ENCODE data around the gene SREK1.
A peak's percentile ranks its signal among the peaks of the same experiment; 100 is the strongest.
"Not testable (repeated sequence)": the region's sequence is repeated elsewhere in the genome, so short reads cannot be mapped to it uniquely, and the experiment has no call there.

Gene SREK1

DNA sequence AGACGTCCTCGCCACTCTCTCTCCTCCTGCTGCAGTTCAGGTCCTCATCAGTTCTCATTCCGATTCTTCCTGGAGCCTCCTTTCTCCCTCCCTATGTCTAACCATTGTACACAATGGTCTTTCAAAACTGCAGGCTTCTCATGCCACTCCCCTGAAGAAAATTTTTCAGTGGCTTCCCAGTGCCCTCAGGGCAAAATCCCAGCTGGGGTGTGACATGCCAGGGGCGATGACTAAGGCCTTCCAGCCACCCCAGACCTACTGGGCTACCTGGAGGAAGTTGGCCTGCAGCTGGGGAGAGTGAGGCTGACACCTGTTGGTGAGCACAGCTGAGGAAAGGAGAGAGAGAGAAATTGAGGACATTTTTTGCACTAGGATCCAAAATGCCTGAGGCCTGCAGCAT lies 65.2 kb downstream of the SREK1 start:
- peak; percentile 73 for DNase-seq (ENCODE audit: low read depth, low spot score)
- peak overlapping the region; percentile 16 for H3K27ac ChIP-seq

DNA sequence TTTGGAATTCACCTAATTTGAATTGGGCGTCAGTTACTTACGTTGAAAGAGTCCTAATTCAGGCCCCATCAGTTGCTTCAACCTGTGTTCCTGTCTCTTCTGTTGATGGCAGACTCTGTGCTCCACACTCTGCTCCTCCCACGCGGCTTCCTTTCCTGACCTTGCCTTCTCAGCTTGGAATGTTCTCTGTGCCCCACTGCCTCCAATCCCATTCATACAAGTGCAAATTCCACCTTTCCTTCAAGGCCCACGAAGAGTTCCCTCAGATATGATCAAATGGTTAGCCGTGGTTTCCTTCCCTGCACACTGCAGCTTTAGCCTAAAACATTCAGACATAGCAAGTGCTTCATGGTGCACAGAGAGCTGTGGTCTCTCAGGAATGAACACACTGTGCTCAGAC lies 65.7 kb downstream of the SREK1 start:
- H3K27ac ChIP-seq = no peak overlapping the region
- DNase-seq (ENCODE audit: low read depth, low spot score) = no peak

DNA sequence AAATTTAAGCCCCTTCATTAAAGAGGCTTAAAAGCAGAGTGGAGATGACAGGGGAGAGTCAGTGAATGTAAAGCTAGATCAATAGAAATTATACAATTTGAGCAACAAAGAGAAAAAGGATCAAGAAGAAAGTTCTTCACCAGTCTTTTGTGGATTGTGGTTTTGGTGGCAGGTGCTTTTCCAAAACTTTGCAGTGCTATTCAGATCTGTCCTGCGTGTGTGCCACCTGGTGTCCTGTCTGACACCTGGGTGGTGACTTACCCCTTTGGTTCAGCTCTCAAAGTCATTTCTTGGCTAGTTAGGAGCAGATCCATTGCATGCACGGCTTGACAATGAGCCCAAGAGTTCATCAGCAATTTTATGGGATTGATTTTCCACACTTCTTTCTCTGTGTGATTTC lies 69.4 kb downstream of the SREK1 start:
- DNase-seq (ENCODE audit: low read depth, low spot score) = no peak

DNA sequence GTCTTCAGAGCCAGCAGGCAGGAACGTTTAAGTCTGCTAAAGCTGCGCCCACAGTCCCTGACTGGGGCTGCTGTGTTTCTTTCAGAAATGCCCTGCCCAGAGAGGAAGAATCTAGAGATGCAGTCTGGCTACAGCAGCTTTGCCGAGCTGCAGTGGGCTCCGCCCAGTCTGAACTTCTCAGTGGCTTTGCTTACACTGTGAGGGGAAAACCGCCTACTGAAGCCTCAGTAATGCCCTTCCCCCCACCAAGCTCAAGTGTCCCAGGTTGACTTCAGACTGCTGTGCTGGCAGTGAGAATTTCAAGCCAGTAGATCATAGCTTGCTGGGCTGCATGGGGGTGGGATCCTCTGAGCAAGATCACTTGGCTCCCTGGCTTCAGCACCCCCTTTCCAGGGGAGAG lies 78.4 kb downstream of the SREK1 start:
- no peak for DNase-seq (ENCODE audit: low read depth, low spot score)
- no peak overlapping the region for H3K27ac ChIP-seq

More for the DNA sequence above, 69.4 kb downstream of the SREK1 start:
- no peak overlapping the region for H3K27ac ChIP-seq

DNA sequence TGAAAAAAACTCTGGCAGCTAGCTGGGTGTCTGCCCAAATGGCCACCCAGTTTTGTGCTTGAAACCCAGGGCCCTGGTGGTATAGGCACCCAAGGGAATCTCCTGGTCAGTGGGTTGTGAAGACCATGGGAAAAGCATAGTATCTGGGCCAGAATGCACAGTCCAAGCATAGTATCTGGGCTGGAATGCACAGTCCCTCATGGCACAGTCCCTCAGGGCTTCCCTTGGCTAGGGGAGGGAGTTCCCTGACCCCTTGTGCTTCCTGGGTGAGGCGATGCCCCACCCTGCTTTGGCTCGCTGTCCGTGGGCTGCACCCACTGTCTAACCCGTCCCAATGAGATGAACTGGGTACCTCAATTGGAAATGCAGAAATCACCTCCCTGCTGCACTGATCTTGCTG lies 78.8 kb downstream of the SREK1 start:
- H3K27ac ChIP-seq; DNase-seq (ENCODE audit: low read depth, low spot score): not testable (repeated sequence)

DNA sequence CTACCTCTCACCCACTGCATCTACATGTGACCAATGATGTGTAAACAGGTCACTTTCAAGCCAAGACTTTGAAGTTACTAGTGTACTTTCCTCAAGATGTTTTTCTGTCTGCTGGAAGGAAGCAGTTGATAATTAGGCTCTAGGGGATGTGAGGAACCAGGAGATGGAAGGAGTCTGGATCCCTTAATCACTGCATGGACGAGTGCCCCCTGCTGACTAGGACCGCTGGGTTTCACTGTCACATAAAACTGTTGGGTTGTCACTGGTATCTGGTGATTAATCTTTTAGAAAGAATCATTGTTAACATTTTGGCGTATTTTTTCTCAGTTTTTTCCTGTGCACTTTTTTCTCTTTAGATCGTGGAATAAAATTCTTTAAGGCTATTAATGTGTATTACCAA lies 79.5 kb downstream of the SREK1 start:
- DNase-seq (ENCODE audit: low read depth, low spot score) = no peak
- H3K27ac ChIP-seq = peak overlapping the region; percentile 32

DNA sequence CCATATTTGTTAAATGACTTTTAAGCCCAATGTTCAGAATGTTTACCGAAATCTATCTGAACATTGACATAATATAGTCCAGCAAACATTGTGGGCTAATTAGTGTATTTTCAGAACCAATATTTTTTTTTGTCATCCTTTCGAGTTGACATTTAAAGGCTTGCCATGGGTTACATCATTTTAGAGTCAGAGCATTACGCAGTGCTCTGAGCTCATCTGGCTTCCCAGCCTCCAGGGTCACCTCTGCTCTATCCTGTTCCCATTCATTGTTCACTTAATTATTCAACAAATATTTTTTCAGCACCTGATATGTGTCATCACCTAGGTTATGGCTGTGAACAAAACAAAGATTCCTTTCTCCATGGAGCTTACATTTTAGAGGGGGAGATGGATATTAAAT lies 80.2 kb downstream of the SREK1 start:
- peak overlapping the region; percentile 32 for H3K27ac ChIP-seq
- no peak for DNase-seq (ENCODE audit: low read depth, low spot score)

DNA sequence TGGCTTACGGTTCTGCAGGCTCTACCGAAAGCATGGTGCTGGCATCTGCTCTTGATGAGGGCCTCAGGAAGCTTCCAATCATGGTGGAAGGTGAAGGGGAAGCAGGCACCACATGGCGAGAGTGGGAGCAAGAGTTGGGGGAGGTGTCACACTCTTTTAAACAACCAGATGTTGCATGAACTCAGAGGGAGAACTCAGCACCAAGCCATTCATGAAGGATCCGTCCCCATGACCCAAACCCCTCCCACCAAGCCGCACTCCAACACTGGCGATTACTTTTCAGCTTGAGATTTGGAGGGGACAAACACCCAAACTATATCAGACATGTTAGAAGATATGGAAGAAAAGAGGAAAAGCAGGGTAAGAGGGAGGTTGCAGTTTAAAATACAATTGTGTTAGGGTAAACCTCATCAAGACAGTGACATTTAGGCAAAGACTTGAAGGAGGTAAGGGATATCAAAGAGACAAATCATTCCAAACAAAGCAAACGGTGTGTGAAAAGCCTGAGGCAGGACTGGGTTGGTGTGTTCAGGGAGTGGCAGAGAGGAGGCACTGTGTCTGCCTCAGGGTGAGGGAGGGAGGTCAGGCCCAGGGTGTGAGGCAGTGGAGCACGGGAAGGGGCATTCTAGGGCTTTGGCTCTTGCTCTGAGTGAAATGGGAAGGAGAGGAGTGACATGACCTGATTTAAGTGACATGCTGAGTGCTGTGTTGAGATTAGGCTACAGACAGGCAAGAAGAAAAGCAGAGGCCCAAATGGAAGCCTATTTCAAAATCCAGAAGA lies 80.9 kb downstream of the SREK1 start:
- peak overlapping the region; percentile 32 for H3K27ac ChIP-seq
- DNase-seq (ENCODE audit: low read depth, low spot score) = no peak

DNA sequence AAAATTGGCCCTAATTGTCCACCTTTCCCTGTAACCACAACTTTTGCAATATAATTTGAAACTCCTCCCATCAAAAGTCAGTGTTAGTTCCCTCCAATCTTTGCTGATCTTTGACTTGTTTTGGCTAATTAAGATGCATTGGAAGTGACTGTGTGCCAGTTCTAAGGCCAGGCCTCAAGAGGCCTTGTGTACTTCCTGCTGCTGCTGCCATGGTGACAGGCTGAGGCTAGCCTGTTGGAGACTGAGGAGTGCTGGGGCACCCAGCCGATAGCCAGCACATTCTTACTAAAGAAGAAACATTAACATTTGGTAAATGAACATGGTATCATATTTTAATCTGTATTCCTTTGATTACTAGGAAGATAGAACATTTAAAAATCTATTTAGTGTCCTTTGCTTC lies 86.5 kb downstream of the SREK1 start:
- no peak overlapping the region for H3K27ac ChIP-seq
- DNase-seq (ENCODE audit: low read depth, low spot score) = no peak

DNA sequence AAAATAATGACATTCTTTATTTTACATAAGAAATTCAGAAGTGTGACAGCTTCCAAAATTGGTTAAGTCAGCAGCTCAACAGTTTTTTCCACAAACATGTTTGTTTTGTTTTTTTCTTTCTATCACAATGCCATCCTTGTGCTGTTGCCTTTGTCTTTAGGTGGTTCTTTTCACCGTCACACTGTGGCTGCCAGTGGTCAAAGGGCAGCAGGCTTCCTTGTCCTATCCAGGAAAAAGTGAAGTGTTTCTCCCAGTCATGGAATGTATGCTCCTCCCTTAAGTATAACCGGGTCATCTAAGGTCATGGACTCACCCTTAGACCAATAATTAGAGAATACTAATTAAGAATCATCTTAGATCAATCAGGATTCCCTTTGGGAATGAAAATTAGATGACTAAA lies 87.4 kb downstream of the SREK1 start:
- H3K27ac ChIP-seq = no peak overlapping the region
- DNase-seq (ENCODE audit: low read depth, low spot score) = no peak

DNA sequence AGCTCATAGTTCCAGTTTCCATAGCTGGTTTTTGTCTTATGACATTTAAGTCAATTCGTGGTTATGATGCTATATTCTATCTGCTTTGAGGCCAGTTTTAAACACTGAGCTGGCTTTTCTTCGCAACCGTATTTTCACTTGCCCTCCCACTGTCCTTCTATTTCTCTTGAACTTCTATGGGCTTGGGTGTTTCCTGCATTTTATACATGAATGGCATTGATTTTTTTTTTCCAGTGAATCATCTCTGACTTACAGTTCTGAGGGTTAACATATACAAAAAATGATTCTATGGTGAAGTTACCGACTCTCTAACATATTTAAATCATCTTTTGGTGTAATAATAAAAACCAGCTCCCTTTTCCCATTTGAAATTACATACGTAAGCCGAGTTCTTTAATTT lies 88.2 kb downstream of the SREK1 start:
- no peak overlapping the region for H3K27ac ChIP-seq
- DNase-seq (ENCODE audit: low read depth, low spot score) = no peak

DNA sequence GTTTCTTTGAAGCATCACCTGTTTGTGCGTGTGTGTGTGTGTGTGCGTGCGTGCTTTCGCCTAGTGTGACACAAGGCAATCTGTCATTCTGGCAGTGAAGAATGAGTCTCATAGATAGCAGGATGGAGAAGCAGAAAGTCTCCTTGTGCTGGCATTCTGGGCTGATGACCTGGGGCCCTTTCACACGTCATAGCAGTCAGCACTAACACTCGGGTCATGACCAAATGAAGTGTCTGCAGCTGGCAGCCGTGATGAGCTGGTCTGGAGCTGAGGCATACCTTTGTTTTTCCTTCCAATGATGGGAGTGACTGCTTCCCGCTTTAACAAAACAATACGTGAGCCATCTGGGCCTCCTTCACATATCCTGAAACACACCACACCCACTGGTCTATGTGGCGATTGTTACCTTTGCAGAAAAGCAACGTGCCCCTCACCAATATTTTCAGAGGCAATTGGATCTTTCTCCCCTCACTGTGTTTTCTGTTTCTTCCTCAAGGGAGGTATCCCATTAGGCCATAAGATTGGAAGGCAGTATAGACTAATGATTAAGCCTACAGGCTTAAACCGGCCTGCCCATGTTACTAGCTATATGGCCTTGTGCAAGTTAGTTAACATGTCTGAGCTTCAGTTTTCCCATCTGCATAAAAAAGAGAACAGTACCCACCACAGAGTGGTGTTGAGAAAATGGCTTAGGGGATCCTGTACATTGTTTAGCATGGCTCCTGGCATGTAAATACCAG lies 88.8 kb downstream of the SREK1 start:
- no peak overlapping the region for H3K27ac ChIP-seq
- no peak for DNase-seq (ENCODE audit: low read depth, low spot score)

All from epithelial cell of prostate (primary cell).